Fibroblast of lung (primary cell): ENCODE results near the gene VAV2. TPM values are rescaled to one million over a fixed set of nuclear protein-coding genes. Genes with fewer than 3 reads are reported as not detected.

ENCODE experiments used
- DNase-seq, 2 donors: peaks; one replicate each; pipeline versions ENCODE4 v3.0.0 to v3.0.0-alpha.2; 2010; ENCODE audit warnings: low read depth in 2 of 2
- H2AFZ ChIP-seq: 2 replicates; pipeline ENCODE4 v1.5.1; 2012; ENCODE audit warnings: low read length, control low read depth, inconsistent platforms
- H3K27ac ChIP-seq: 2 replicates; pipeline ENCODE4 v1.5.1; 2011; ENCODE audit warnings: low read length, control low read depth; ENCODE audit not compliant: insufficient read depth
- H3K27me3 ChIP-seq: 2 replicates; pipeline ENCODE4 v1.5.1; 2011; ENCODE audit warnings: mild to moderate bottlenecking, low read length; ENCODE audit not compliant: control insufficient read depth, insufficient read depth
- H3K36me3 ChIP-seq: 2 replicates; pipeline ENCODE4 v1.5.1; 2011; ENCODE audit warnings: low read length; ENCODE audit not compliant: control insufficient read depth, insufficient read depth
- H3K4me1 ChIP-seq: 2 replicates; pipeline ENCODE4 v1.5.1; 2011; ENCODE audit warnings: low read length; ENCODE audit not compliant: control insufficient read depth, insufficient read depth; ENCODE audit errors: extremely low read depth
- H3K4me2 ChIP-seq: 2 replicates; pipeline ENCODE4 v1.5.1; 2011; ENCODE audit warnings: low read length, control low read depth; ENCODE audit not compliant: insufficient read depth; ENCODE audit errors: extremely low read depth
- H3K4me3 ChIP-seq, 4 experiments: fragments of 200-600 bp in 1 of 4; sonication (generic) in 1 of 4; replicated peaks in 1 of 4; 2 replicates each; pipeline ENCODE4 v1.5.1; 2011 to 2016; ENCODE audit warnings: low read length in 4 of 4, low read depth in 3 of 4, mild to moderate bottlenecking in 3 of 4, control low read depth in 2 of 4, inconsistent platforms in 1 of 4, mixed read lengths in 1 of 4; ENCODE audit not compliant: insufficient read depth in 1 of 4; ENCODE audit errors: control extremely low read depth in 1 of 4
- H3K79me2 ChIP-seq: 2 replicates; pipeline ENCODE4 v1.5.1; 2012; ENCODE audit warnings: mild to moderate bottlenecking, low read length, inconsistent platforms; ENCODE audit not compliant: control insufficient read depth, insufficient read depth
- H3K9ac ChIP-seq: 2 replicates; pipeline ENCODE4 v1.5.1; 2011; ENCODE audit warnings: mild to moderate bottlenecking, low read length, control low read depth; ENCODE audit not compliant: insufficient read depth
- H3K9me3 ChIP-seq: 2 replicates; pipeline ENCODE4 v1.5.1; 2012; ENCODE audit warnings: low read depth, low read length; ENCODE audit not compliant: control insufficient read depth, insufficient read depth
- H4K20me1 ChIP-seq: 2 replicates; pipeline ENCODE4 v1.5.1; 2011; ENCODE audit warnings: low read length; ENCODE audit not compliant: control insufficient read depth, insufficient read depth; ENCODE audit errors: extremely low read depth
- CTCF ChIP-seq, 2 donors: IDR thresholded peaks in 1 of 2; conservative IDR thresholded peaks in 1 of 2; 1 replicate in 1 of 2; 2 replicates in 1 of 2; pipeline ENCODE4 v1.5.1; 2011 to 2012; ENCODE audit warnings: low read length in 2 of 2, control low read depth in 1 of 2, inconsistent platforms in 1 of 2, low read depth in 1 of 2, mild to moderate bottlenecking in 1 of 2
- EZH2 ChIP-seq: IDR thresholded peaks from 2 replicates; pipeline ENCODE4 v1.5.1; 2012; ENCODE audit warnings: low read length, control low read depth, mild to moderate bottlenecking; ENCODE audit errors: missing control alignments
- polyA plus RNA-seq, 2 donors: library from polyadenylated mRNA; depleted of rRNA in 1 of 2; stranded (reverse) in 1 of 2; unstranded in 1 of 2; fragments of >200 nt; gene quantifications; 2 replicates each; pipeline ENCODE4 v1.2.1, GENCODE V29; 2011 to 2012; ENCODE audit warnings: missing spikeins in 1 of 2
- total RNA-seq: library from RNA; depleted of rRNA; stranded (reverse); fragments of >200 nt; gene quantifications from 2 replicates; pipeline ENCODE4 v1.2.1, GENCODE V29; 2014

VAV2 gene
- total and polyA plus RNA-seq, 2 donors (not counting 1 experiment from before 2014, with no cell fraction given) = 13.7 to 17.7 TPM

- DNase-seq = peak; percentile 50 to 64
- no peak overlapping the region for H3K4me3 ChIP-seq
- no peak overlapping the region for H2AFZ ChIP-seq
These were observed 249.2 kb downstream of the VAV2 start for GRCh38 chr9:133742849-133743444.

GRCh38 chr9:133742251-133742650, 249.9 kb downstream of the VAV2 start:
- H2AFZ ChIP-seq = no peak overlapping the region
- H3K4me1 ChIP-seq = peaks cover 4% of the 10 kb centered on the region
- H4K20me1 ChIP-seq = no peaks in the 10 kb centered on the region
- H3K9ac ChIP-seq = no peak overlapping the region
- TF ChIP-seq EZH2 (no peak), CTCF (conservative IDR thresholded peaks at IDR 0.05 in 1 of 2, IDR thresholded peaks at IDR 0.05 in 1 of 2; ENCODE audit: low read depth in 1 of 2, low read length in 2 of 2) (no peak)
- no peak overlapping the region for H3K27ac ChIP-seq
- H3K27me3 ChIP-seq = peaks cover 3% of the 10 kb centered on the region
- H3K4me2 ChIP-seq = no peak overlapping the region
- DNase-seq = no peak
- H3K79me2 ChIP-seq = no peaks in the 10 kb centered on the region
- H3K9me3 ChIP-seq = no peaks in the 10 kb centered on the region
- no peaks in the 10 kb centered on the region for H3K36me3 ChIP-seq
- H3K4me3 ChIP-seq = no peak overlapping the region

More at GRCh38 chr9:133742849-133743444, 249.2 kb downstream of the VAV2 start:
- Histone ChIP-seq H3K36me3 (no peaks in the 10 kb centered on the region), H3K27me3 (peaks cover 3% of the 10 kb centered on the region), H3K9me3 (no peaks in the 10 kb centered on the region), H3K9ac (no peak overlapping the region), H3K4me1 (no peaks in the 10 kb centered on the region), H3K27ac (no peak overlapping the region), H3K79me2 (no peaks in the 10 kb centered on the region), H4K20me1 (no peaks in the 10 kb centered on the region), H3K4me2 (no peak overlapping the region)
- TF ChIP-seq CTCF (conservative IDR thresholded peaks at IDR 0.05 in 1 of 2, IDR thresholded peaks at IDR 0.05 in 1 of 2; ENCODE audit: low read depth in 1 of 2, low read length in 2 of 2) (peak; percentile 93 to 100), EZH2 (no peak)

DNA sequence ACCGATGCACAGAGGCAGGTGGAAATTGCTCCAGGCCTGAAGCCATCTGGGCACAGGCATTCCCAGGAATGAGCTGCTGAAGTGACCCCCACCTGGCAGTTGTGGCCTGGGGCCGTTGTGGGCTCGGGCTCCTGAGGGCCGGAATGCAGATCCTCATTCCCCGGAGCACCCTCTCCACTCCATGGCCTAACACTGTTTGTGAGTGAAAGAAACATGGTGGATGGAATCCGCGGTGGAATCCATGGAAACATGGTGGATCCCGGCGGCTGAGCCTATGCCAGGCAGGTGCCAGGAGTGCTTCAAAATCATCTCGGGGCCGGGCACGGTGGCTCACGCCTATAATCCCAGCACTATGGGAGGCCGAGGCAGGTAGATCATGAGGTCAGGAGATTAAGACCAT, 250.4 kb downstream of the VAV2 start:
- Histone ChIP-seq H3K79me2 (no peaks in the 10 kb centered on the region), H3K4me3 (no peak overlapping the region), H3K4me1 (peaks cover 4% of the 10 kb centered on the region), H3K9me3 (no peaks in the 10 kb centered on the region), H4K20me1 (no peaks in the 10 kb centered on the region), H3K27ac (no peak overlapping the region), H3K9ac (no peak overlapping the region), H3K27me3 (peaks cover 3% of the 10 kb centered on the region), H2AFZ (no peak overlapping the region), H3K4me2 (no peak overlapping the region), H3K36me3 (no peaks in the 10 kb centered on the region)
- TF ChIP-seq CTCF (conservative IDR thresholded peaks at IDR 0.05 in 1 of 2, IDR thresholded peaks at IDR 0.05 in 1 of 2; ENCODE audit: low read depth in 1 of 2, low read length in 2 of 2) (no peak), EZH2 (no peak)
- DNase-seq = no peak
